GM04503 (cell line): ENCODE data around the gene RPS10.
A peak's percentile ranks its signal among the peaks of the same experiment; 100 is the strongest.
"Not testable (repeated sequence)": the region's sequence is repeated elsewhere in the genome, so short reads cannot be mapped to it uniquely, and the experiment has no call there.

ENCODE experiments used
- DNase-seq: peaks from one replicate; pipeline ENCODE4 v3.0.0-alpha.2; 2012; ENCODE audit warnings: low read depth

Gene RPS10

GRCh38 chr6:34392497-34393190, 33.2 kb downstream of the RPS10 start, which contains the start of gene NUDT3:
NUDT3 (minus strand) TSS chr6:34392669; CDS start chr6:34392362, 307 bp downstream.
- DNase-seq: peak; percentile 57

GRCh38 chr6:34391786-34392496, 33.9 kb downstream of the RPS10 start:
- no peak for DNase-seq

GRCh38 chr6:34391473-34391785, 34.4 kb downstream of the RPS10 start:
- no peak for DNase-seq

GRCh38 chr6:34390531-34391472, 35.1 kb downstream of the RPS10 start:
- peak; percentile 64 for DNase-seq

DNA sequence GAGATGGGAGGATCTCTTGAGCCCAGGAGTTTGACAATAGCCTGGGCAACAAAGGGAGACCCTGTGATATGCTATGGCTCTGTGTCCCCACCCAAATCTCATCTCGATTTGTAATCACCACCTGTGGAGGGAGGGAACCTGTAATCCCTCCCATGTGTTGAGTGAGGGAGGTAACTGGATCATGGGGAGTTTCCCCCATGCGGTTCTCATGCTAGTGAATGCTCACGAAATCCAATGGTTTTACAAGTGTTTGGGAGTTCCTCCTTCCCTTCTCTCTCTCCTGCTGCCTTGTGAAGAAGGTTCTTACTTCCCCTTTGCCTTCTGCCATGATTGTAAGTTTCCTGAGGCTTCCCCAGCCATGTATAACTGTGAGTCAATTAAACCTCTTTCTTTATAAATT, 36.8 kb downstream of the RPS10 start:
- DNase-seq: no peak

GRCh38 chr6:34388421-34388820, 37.4 kb downstream of the RPS10 start:
- DNase-seq: no peak

- DNase-seq: peak; percentile 85
Observed at GRCh38 chr6:34386316-34387137, 39.3 kb downstream of the RPS10 start.

- DNase-seq: no peak
Observed at GRCh38 chr6:34385793-34386195, 40.1 kb downstream of the RPS10 start.

- DNase-seq: no peak
Observed at GRCh38 chr6:34384321-34385153, 41.3 kb downstream of the RPS10 start.

- no peak for DNase-seq
Observed at GRCh38 chr6:34383656-34384320, 42.1 kb downstream of the RPS10 start.

DNA sequence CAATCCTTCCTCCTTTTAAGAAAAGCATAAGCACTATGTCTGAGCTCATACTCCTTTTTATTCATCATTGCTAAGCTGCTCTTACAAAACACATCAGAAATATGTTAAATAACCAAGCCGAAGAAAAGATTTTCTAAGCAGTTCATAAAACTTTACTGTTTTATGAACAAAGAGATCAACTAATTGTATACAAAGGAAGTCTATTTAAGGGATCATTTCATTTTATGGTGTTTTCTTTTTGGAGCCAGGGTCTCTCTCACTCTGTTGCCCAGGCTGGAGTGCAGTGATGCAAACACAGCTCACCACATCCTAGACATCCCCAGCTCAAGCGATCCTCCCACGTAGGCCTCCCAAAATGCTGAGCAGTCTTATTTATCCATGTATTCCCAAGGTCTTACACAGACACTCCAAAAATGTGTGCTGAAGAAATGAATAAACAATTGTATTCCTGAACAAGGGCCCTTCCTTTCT, 42.7 kb downstream of the RPS10 start:
- DNase-seq: no peak

GRCh38 chr6:34381081-34381480, 44.8 kb downstream of the RPS10 start:
- DNase-seq: no peak

- no peak for DNase-seq
Observed at GRCh38 chr6:34378470-34378869, 47.4 kb downstream of the RPS10 start.

- no peak for DNase-seq
Observed at GRCh38 chr6:34377984-34378383, 47.9 kb downstream of the RPS10 start.

GRCh38 chr6:34377571-34377970, 48.3 kb downstream of the RPS10 start:
- not testable (repeated sequence) for DNase-seq

DNA sequence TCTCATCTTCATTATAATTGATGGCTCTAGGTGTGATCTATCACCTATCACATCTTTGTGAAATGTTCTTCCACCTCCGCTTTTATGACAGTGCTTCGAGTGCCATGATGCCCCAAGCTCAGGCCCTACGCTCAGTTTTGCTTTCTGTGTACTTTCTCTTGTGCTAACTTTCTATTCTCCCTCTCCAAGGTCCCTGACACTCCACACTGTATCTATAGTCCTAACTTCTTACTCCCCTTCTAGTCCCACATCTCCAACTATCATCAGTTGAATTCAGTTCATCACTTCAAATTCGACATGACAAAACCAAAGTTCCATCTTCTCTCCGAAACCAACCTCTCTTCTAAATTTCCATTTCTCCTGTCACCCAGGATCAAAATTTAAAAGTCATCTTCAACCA, 50.0 kb downstream of the RPS10 start:
- no peak for DNase-seq

DNA sequence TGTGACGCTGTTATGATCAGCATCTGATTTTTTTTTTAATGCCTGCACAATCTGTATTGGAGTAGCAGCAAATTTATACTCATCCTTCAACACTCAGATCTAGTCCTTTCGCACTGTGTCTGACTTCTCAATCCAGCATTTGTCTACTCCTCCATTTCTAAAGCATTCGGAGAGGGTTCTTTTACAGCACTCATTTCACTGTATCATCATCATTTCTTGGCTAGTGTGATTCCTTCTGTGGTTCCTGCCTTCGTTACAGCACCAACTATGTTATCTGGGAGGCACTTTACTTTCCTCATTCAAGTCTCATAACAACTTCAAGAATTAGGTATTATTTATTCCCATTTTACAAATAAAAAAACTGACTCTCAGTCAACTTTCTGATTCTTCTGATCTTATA, 51.4 kb downstream of the RPS10 start:
- DNase-seq: no peak

DNA sequence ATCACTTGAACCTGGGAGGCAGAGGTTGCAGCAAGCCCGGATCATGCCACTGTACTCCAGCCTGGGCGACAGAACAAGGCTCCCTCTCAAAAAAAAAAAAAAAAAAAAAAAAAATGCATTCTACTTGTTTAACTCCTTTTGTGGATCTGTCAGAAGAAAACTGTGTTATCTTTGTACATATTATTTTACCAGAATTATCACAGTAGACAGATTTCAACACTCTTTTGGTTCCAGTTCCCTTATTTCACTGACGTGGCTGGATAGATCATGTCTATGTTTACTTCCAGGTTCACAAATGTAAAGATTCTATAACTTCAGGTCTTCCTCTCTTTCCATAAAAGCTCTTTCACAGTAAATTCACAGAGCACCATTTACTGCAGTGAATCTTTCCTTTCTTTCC, 51.8 kb downstream of the RPS10 start:
- DNase-seq: no peak

- no peak for DNase-seq
Observed at GRCh38 chr6:34373511-34373910, 52.4 kb downstream of the RPS10 start.

- DNase-seq: not testable (repeated sequence)
Observed at GRCh38 chr6:34371865-34372264, 54.0 kb downstream of the RPS10 start.
